Neural progenitor cell (in vitro differentiated cells): ENCODE results near the gene RASSF3. TPM values are rescaled to one million over a fixed set of nuclear protein-coding genes. Genes with fewer than 3 reads are reported as not detected.
A peak's percentile ranks its signal among the peaks of the same experiment; 100 is the strongest.

Source experiments
- DNase-seq: peaks from one replicate; pipeline ENCODE4 v3.0.0-alpha.2; 2016; ENCODE audit warnings: low spot score
- H2AFZ ChIP-seq: fragments of 200-600 bp; sonication (generic); replicated peaks from 2 replicates; pipeline ENCODE4 v1.6.1; 2016; ENCODE audit warnings: antibody characterized with exemption
- H3F3A ChIP-seq: fragments of 200-600 bp; sonication (generic); 2 replicates; pipeline ENCODE4 v1.6.1; 2016; ENCODE audit warnings: antibody characterized with exemption, low read depth
- H3K27ac ChIP-seq: fragments of 200-600 bp; sonication (generic); 2 replicates; pipeline ENCODE4 v1.5.1; 2016; ENCODE audit warnings: mild to moderate bottlenecking
- H3K27me3 ChIP-seq: fragments of 200-600 bp; sonication (generic); 2 replicates; pipeline ENCODE4 v1.6.1; 2016; ENCODE audit warnings: mild to moderate bottlenecking, moderate library complexity
- H3K36me3 ChIP-seq: fragments of 200-600 bp; sonication (generic); 2 replicates; pipeline ENCODE4 v1.5.1; 2016
- H3K4me1 ChIP-seq: fragments of 200-600 bp; sonication (generic); 2 replicates; pipeline ENCODE4 v1.6.1; 2016; ENCODE audit warnings: mixed run types
- H3K4me2 ChIP-seq: fragments of 200-600 bp; sonication (generic); 2 replicates; pipeline ENCODE4 v1.6.1; 2016
- H3K4me3 ChIP-seq: fragments of 200-600 bp; sonication (generic); 2 replicates; pipeline ENCODE4 v1.5.1; 2016
- H3K79me2 ChIP-seq: fragments of 200-600 bp; sonication (generic); 2 replicates; pipeline ENCODE4 v1.6.1; 2016; ENCODE audit warnings: low read depth
- H3K9ac ChIP-seq: fragments of 200-600 bp; sonication (generic); 2 replicates; pipeline ENCODE4 v1.6.1; 2016
- H3K9me3 ChIP-seq: fragments of 200-600 bp; sonication (generic); 2 replicates; pipeline ENCODE4 v1.5.1; 2016; ENCODE audit warnings: low read depth
- H4K20me1 ChIP-seq: fragments of 200-600 bp; sonication (generic); 2 replicates; pipeline ENCODE4 v1.6.1; 2016; ENCODE audit warnings: low read depth
- H3K27ac Mint-ChIP-seq: 3 replicates; pipeline ENCODE4 v1.8.0; 2021; ENCODE audit warnings: mixed read lengths
- H3K27me3 Mint-ChIP-seq: 2 replicates; pipeline ENCODE4 v1.8.0; 2022; ENCODE audit warnings: low read depth, mild to moderate bottlenecking, inconsistent platforms, moderate library complexity, mixed read lengths; ENCODE audit not compliant: insufficient read depth
- H3K36me3 Mint-ChIP-seq: 3 replicates; pipeline ENCODE4 v1.8.0; 2021; ENCODE audit warnings: mixed read lengths
- H3K4me1 Mint-ChIP-seq: 3 replicates; pipeline ENCODE4 v1.8.0; 2021; ENCODE audit warnings: mixed read lengths
- H3K4me3 Mint-ChIP-seq: 3 replicates; pipeline ENCODE4 v1.8.0; 2021; ENCODE audit warnings: mild to moderate bottlenecking, moderate library complexity, mixed read lengths
- H3K9me3 Mint-ChIP-seq: 3 replicates; pipeline ENCODE4 v1.8.0; 2020; ENCODE audit warnings: mixed read lengths
- CTCF ChIP-seq: fragments of 200-600 bp; sonication (generic); IDR thresholded peaks from 2 replicates; pipeline ENCODE4 v1.5.1; 2017; ENCODE audit warnings: antibody characterized with exemption, mild to moderate bottlenecking
- EZH2 ChIP-seq: fragments of 200-600 bp; sonication (generic); IDR thresholded peaks from 2 replicates; pipeline ENCODE4 v1.6.1; 2017; ENCODE audit warnings: antibody characterized with exemption, mild to moderate bottlenecking, moderate library complexity
- EZH2phosphoT487 ChIP-seq: fragments of 200-600 bp; sonication (generic); IDR thresholded peaks from 2 replicates; pipeline ENCODE4 v1.6.1; 2017; ENCODE audit warnings: antibody characterized with exemption
- total RNA-seq: library from RNA; depleted of rRNA; stranded (reverse); fragments of >200 nt; gene quantifications from 2 replicates; pipeline ENCODE4 v1.2.3, GENCODE V29; 2015; ENCODE audit warnings: low replicate concordance

The RASSF3 gene
- total RNA-seq, 1 donor from 2014 or later: 14.5 TPM

GRCh38 chr12:64569923-64570691, 40.2 kb upstream of the RASSF3 start:
- Histone ChIP-seq H3K4me2 (no peak overlapping the region), H3K9ac (no peak overlapping the region), H3K36me3 (no peaks in the 10 kb centered on the region), H3K27me3 (no peaks in the 10 kb centered on the region), H3K9me3 (no peaks in the 10 kb centered on the region), H3F3A (no peaks in the 10 kb centered on the region), H3K4me3 (no peak overlapping the region), H2AFZ (no peak overlapping the region), H3K27ac (no peak overlapping the region), H4K20me1 (no peaks in the 10 kb centered on the region), H3K4me1 (peaks cover 7% of the 10 kb centered on the region), H3K79me2 (no peaks in the 10 kb centered on the region)
- no peak overlapping the region for H3K4me3 Mint-ChIP-seq
- H3K27me3 Mint-ChIP-seq: peaks cover 2% of the 10 kb centered on the region
- DNase-seq: no peak
- H3K4me1 Mint-ChIP-seq: peaks cover 24% of the 10 kb centered on the region
- no peaks in the 10 kb centered on the region for H3K36me3 Mint-ChIP-seq
- TF ChIP-seq EZH2 (no peak), EZH2phosphoT487 (no peak)
- peaks cover 16% of the 10 kb centered on the region for H3K9me3 Mint-ChIP-seq
- peak overlapping the region; percentile 88 for H3K27ac Mint-ChIP-seq

- H3K36me3 ChIP-seq: no peaks in the 10 kb centered on the region
- no peak overlapping the region for H2AFZ ChIP-seq
- Mint-ChIP-seq H3K27ac (no peak overlapping the region), H3K36me3 (no peaks in the 10 kb centered on the region), H3K27me3 (peaks cover 2% of the 10 kb centered on the region), H3K4me1 (peaks cover 21% of the 10 kb centered on the region), H3K9me3 (peaks cover 20% of the 10 kb centered on the region), H3K4me3 (no peak overlapping the region)
- H3K9me3 ChIP-seq: no peaks in the 10 kb centered on the region
- H3K4me1 ChIP-seq: peaks cover 7% of the 10 kb centered on the region
- H3K9ac ChIP-seq: no peak overlapping the region
- H3K4me3 ChIP-seq: no peak overlapping the region
- H3K27me3 ChIP-seq: no peaks in the 10 kb centered on the region
- no peak for TF ChIP-seq CTCF
- TF ChIP-seq EZH2: no peak
- TF ChIP-seq EZH2phosphoT487: no peak
- no peaks in the 10 kb centered on the region for H3K79me2 ChIP-seq
- no peaks in the 10 kb centered on the region for H4K20me1 ChIP-seq
- H3K4me2 ChIP-seq: no peak overlapping the region
- no peak for DNase-seq
- H3F3A ChIP-seq: no peaks in the 10 kb centered on the region
- no peak overlapping the region for H3K27ac ChIP-seq
These were observed 38.9 kb upstream of the RASSF3 start for GRCh38 chr12:64571411-64571810.

- Mint-ChIP-seq H3K9me3 (peaks cover 20% of the 10 kb centered on the region), H3K27me3 (peaks cover 2% of the 10 kb centered on the region), H3K4me1 (peaks cover 14% of the 10 kb centered on the region), H3K27ac (no peak overlapping the region), H3K36me3 (no peaks in the 10 kb centered on the region), H3K4me3 (no peak overlapping the region)
- no peak overlapping the region for H3K4me3 ChIP-seq
- no peak overlapping the region for H3K27ac ChIP-seq
- H3F3A ChIP-seq: no peaks in the 10 kb centered on the region
- H2AFZ ChIP-seq: no peak overlapping the region
- H3K4me1 ChIP-seq: peaks cover 1% of the 10 kb centered on the region
- no peak overlapping the region for H3K4me2 ChIP-seq
- no peaks in the 10 kb centered on the region for H3K9me3 ChIP-seq
- H4K20me1 ChIP-seq: no peaks in the 10 kb centered on the region
- DNase-seq: no peak
- no peaks in the 10 kb centered on the region for H3K27me3 ChIP-seq
- H3K9ac ChIP-seq: no peak overlapping the region
- TF ChIP-seq EZH2phosphoT487: no peak
- no peak for TF ChIP-seq EZH2
- TF ChIP-seq CTCF: no peak
- H3K36me3 ChIP-seq: no peaks in the 10 kb centered on the region
- H3K79me2 ChIP-seq: no peaks in the 10 kb centered on the region
These were observed 38.1 kb upstream of the RASSF3 start for GRCh38 chr12:64572241-64572640.

GRCh38 chr12:64574837-64575236, 35.5 kb upstream of the RASSF3 start:
- peaks cover 5% of the 10 kb centered on the region for H3K4me1 Mint-ChIP-seq

More at GRCh38 chr12:64574837-64575236, 35.5 kb upstream of the RASSF3 start:
- no peak overlapping the region for H3K27ac Mint-ChIP-seq
- H3K4me3 ChIP-seq: no peak overlapping the region
- no peak overlapping the region for H3K27ac ChIP-seq
- H3K27me3 Mint-ChIP-seq: peaks cover 5% of the 10 kb centered on the region
- no peaks in the 10 kb centered on the region for H4K20me1 ChIP-seq
- H3K36me3 Mint-ChIP-seq: no peaks in the 10 kb centered on the region
- H3K4me2 ChIP-seq: no peak overlapping the region
- DNase-seq: no peak
- no peaks in the 10 kb centered on the region for H3K27me3 ChIP-seq
- H3F3A ChIP-seq: no peaks in the 10 kb centered on the region
- H2AFZ ChIP-seq: no peak overlapping the region
- TF ChIP-seq EZH2 (no peak), CTCF (no peak), EZH2phosphoT487 (no peak)
- no peaks in the 10 kb centered on the region for H3K9me3 ChIP-seq
- no peaks in the 10 kb centered on the region for H3K36me3 ChIP-seq
- H3K4me1 ChIP-seq: no peaks in the 10 kb centered on the region
- H3K4me3 Mint-ChIP-seq: no peak overlapping the region
- H3K9ac ChIP-seq: no peak overlapping the region
- H3K79me2 ChIP-seq: no peaks in the 10 kb centered on the region
- H3K9me3 Mint-ChIP-seq: peaks cover 20% of the 10 kb centered on the region
